CD4-positive, CD25-positive, alpha-beta regulatory T cell (primary cell): ENCODE results near the gene SYT7. TPM values are rescaled to one million over a fixed set of nuclear protein-coding genes. Genes with fewer than 3 reads are reported as not detected.

Experiments used
- ATAC-seq, 2 donors: fragments of 150-1000 bp; cut with Tn5 transposase; one replicate each; pipeline ENCODE4 v1.10.0; 2021; ENCODE audit warnings: low read depth in 2 of 2, moderate number of reproducible peaks in 2 of 2, moderate library complexity in 1 of 2
- DNase-seq, 3 donors: peaks; one replicate each; pipeline versions ENCODE4 v3.0.0 to v3.0.0-alpha.2; 2012 to 2022; ENCODE audit warnings: mixed read lengths in 1 of 3
- H3K27ac ChIP-seq: one replicate; pipeline ENCODE4 v1.7.0; 2013; ENCODE audit warnings: mild to moderate bottlenecking, low read length; ENCODE audit not compliant: insufficient read depth, poor library complexity, severe bottlenecking
- H3K27me3 ChIP-seq: one replicate; pipeline ENCODE4 v1.7.0; 2013; ENCODE audit warnings: low read length; ENCODE audit not compliant: control insufficient read depth, insufficient read depth
- H3K36me3 ChIP-seq: one replicate; pipeline ENCODE4 v1.7.0; 2013; ENCODE audit warnings: mild to moderate bottlenecking, low read length, moderate library complexity; ENCODE audit not compliant: control insufficient read depth, insufficient read depth
- H3K4me1 ChIP-seq: 2 replicates; pipeline ENCODE4 v1.7.0; 2013; ENCODE audit warnings: mild to moderate bottlenecking, low read length; ENCODE audit not compliant: insufficient read depth, control insufficient read depth, poor library complexity, severe bottlenecking
- H3K4me3 ChIP-seq: one replicate; pipeline ENCODE4 v1.7.0; 2013; ENCODE audit warnings: low read depth, mild to moderate bottlenecking, low read length, moderate library complexity
- H3K9me3 ChIP-seq, 2 experiments: 1 replicate in 1 of 2; 2 replicates in 1 of 2; pipeline ENCODE4 v1.7.0; 2013; ENCODE audit warnings: low read length in 2 of 2, mild to moderate bottlenecking in 1 of 2, moderate library complexity in 1 of 2; ENCODE audit not compliant: control insufficient read depth in 2 of 2
- H3K27ac Mint-ChIP-seq, 3 donors: one replicate each; pipeline ENCODE4 v1.8.0; 2020 to 2022; ENCODE audit warnings: mild to moderate bottlenecking in 3 of 3, mixed read lengths in 3 of 3, moderate library complexity in 2 of 3
- H3K27me3 Mint-ChIP-seq: one replicate; pipeline ENCODE4 v1.8.0; 2022; ENCODE audit warnings: mild to moderate bottlenecking, mixed read lengths
- H3K36me3 Mint-ChIP-seq: one replicate; pipeline ENCODE4 v1.8.0; 2020; ENCODE audit warnings: mixed read lengths
- H3K4me1 Mint-ChIP-seq, 4 donors: one replicate each; pipeline ENCODE4 v1.8.0; 2020 to 2022; ENCODE audit warnings: mixed read lengths in 4 of 4, mild to moderate bottlenecking in 1 of 4
- H3K4me3 Mint-ChIP-seq, 4 donors: one replicate each; pipeline ENCODE4 v1.8.0; 2020 to 2022; ENCODE audit warnings: mild to moderate bottlenecking in 4 of 4, mixed read lengths in 4 of 4, moderate library complexity in 3 of 4
- H3K9me3 Mint-ChIP-seq, 7 donors: one replicate each; pipeline ENCODE4 v1.8.0; 2020 to 2022; ENCODE audit warnings: mixed read lengths in 7 of 7, mild to moderate bottlenecking in 3 of 7, moderate library complexity in 2 of 7
- polyA plus RNA-seq, 4 donors: library from polyadenylated mRNA; unstranded; fragments of 300-500 nt; fragmentation: Illumina TruSeq; gene quantifications; one replicate each; pipeline ENCODE4 v1.2.3, GENCODE V29; 2021
- total RNA-seq: library from RNA; stranded (reverse); gene quantifications from one replicate; pipeline ENCODE4 v1.2.3, GENCODE V29; 2022

The SYT7 gene
- total and polyA plus RNA-seq, 5 donors from 2014 or later = 0.20 TPM; not detected in 4

DNA sequence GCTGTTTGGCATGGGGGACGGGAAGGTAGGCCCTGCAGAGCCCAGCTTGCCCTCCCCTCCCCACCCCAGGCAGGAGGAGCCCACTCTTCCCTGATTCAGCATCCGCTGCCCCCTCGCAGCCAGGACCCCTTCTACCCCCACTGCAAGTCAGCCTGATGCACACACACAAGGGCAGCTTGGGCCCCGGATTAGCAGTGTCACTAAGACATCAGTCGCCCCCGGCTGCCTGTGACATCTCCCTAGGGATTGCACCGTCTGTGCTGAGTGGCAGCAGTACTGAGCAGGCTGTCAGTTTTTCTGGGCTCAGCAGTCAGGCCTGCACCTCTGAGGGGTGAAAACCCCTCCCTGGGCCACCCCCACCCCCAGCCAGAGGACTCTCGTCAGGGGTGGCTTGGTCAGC is 30.4 kb upstream of the SYT7 start:
- H3K9me3 Mint-ChIP-seq = no peaks in the 10 kb centered on the region
- peaks cover 10% of the 10 kb centered on the region for H3K27me3 Mint-ChIP-seq
- peaks cover 3% of the 10 kb centered on the region for H3K36me3 Mint-ChIP-seq

DNA sequence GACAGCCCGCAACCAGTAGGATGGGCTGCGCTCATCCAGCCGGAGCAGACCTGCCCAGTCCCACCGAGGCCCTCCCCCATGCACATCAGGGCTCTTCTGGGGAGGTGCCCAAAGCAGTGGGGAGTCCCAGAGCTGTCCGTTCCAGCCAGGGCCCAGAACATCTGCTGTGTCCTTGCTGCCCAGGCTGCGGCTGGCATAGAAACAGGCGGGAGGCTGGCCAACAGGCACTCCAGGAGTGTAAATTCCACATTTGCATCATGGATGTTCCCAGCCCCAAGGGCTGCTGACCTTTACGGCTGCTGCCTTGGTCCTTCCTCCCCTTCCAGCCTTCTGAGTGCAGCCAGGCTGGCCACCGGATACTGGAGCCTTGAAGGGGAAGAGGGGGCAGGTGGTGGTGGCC is 30.0 kb upstream of the SYT7 start:
- no peak for DNase-seq
- Mint-ChIP-seq H3K4me1 (peaks cover 0 to 4% (median 1%) of the 10 kb centered on the region in 4 donors), H3K27me3 (peaks cover 10% of the 10 kb centered on the region), H3K36me3 (peaks cover 3% of the 10 kb centered on the region), H3K27ac (no peak overlapping the region), H3K4me3 (no peak overlapping the region), H3K9me3 (no peaks in the 10 kb centered on the region)
- no peak overlapping the region for H3K4me3 ChIP-seq
- H3K27me3 ChIP-seq = no peaks in the 10 kb centered on the region
- H3K27ac ChIP-seq = no peak overlapping the region
- no peak for ATAC-seq
- H3K9me3 ChIP-seq = no peaks in the 10 kb centered on the region
- H3K36me3 ChIP-seq = no peaks in the 10 kb centered on the region
- H3K4me1 ChIP-seq = no peaks in the 10 kb centered on the region

More for the DNA sequence above, 30.4 kb upstream of the SYT7 start:
- no peak overlapping the region for H3K4me3 ChIP-seq
- no peak overlapping the region for H3K27ac Mint-ChIP-seq
- H3K4me1 Mint-ChIP-seq = peaks cover 0 to 4% (median 1%) of the 10 kb centered on the region in 4 donors
- no peaks in the 10 kb centered on the region for H3K4me1 ChIP-seq
- ATAC-seq (no peak), DNase-seq (no peak)
- no peaks in the 10 kb centered on the region for H3K36me3 ChIP-seq
- H3K27ac ChIP-seq = no peak overlapping the region
- no peak overlapping the region for H3K4me3 Mint-ChIP-seq
- no peaks in the 10 kb centered on the region for H3K9me3 ChIP-seq
- no peaks in the 10 kb centered on the region for H3K27me3 ChIP-seq

DNA sequence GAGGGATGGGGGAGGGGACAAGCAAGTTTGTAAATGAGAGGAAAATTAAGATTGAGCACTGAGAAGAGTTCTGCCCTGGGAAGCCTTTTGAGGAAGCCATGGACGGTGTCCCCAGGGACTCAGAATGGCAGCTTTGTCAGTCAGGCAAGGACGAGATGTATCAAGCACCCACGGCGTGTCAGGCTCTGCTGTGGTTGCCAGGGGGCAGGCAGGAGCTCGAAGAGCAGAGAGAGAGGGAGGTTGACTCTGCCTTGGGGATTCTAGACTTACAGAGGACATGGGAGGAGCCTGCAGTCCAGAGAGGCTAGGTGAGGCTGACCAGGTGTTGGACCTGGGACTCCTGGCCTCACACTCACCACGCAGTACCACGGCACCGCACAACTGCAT is 29.1 kb upstream of the SYT7 start:
- Mint-ChIP-seq H3K4me1 (peaks cover 0 to 4% (median 1%) of the 10 kb centered on the region in 4 donors), H3K27ac (no peak overlapping the region), H3K36me3 (peaks cover 3% of the 10 kb centered on the region), H3K27me3 (peaks cover 10% of the 10 kb centered on the region), H3K9me3 (no peaks in the 10 kb centered on the region), H3K4me3 (no peak overlapping the region)
- Histone ChIP-seq H3K27me3 (no peaks in the 10 kb centered on the region), H3K4me3 (no peak overlapping the region), H3K9me3 (no peaks in the 10 kb centered on the region), H3K27ac (no peak overlapping the region), H3K4me1 (no peaks in the 10 kb centered on the region), H3K36me3 (no peaks in the 10 kb centered on the region)
- no peak for ATAC-seq
- DNase-seq = no peak

DNA sequence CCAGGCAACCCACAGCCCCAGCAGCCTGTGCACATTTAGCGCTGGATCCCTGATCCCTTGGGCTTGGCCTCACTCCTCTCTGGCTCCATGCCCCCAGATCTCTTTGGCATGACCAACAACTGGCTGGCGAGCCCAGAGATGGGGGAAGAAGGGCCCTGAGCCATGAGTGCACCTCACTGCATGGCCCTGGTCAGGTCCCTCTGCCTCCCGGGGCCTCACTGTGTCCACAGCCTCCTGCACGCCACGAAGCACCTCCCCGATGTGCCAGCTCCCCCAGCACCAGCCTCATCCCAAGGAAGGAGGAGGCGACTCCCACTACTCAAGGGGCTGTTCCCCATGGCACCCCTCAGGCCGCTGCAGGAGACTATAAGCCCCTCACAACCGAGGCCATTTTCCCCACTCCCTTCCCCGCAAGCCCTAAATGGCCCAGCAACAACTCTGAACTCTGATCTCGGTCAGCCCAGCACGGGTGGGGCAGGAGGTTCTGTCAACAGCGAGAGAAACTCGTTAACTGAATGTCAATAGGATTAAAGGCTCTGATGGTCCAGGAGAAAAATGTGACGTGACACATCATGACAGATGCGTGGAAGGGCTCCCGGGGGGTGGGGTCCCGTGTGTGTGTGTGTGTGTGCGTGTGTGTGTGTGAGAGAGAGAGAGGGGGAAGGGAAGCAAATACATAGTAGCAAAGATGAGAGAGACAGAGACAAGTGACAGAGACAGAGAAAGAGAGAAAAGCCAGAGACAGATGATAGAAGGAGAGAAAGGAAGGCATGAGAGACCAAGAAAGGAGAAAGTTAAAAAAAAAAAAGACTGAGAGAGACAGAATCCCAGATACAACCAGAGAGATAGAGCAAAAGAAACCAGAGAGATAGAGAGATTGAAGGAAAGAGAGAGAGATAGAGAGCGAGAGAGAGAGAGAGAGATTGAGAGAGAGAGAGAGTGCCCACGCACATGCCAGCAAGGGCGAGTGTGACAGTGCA is 28.4 kb upstream of the SYT7 start:
- Mint-ChIP-seq H3K4me1 (peaks cover 0 to 4% (median 1%) of the 10 kb centered on the region in 4 donors), H3K27me3 (peaks cover 10% of the 10 kb centered on the region), H3K4me3 (no peak overlapping the region), H3K9me3 (no peaks in the 10 kb centered on the region), H3K36me3 (peaks cover 3% of the 10 kb centered on the region), H3K27ac (peak overlapping the region in 1 of 3 donors; percentile 60)
- Histone ChIP-seq H3K9me3 (no peaks in the 10 kb centered on the region), H3K4me1 (no peaks in the 10 kb centered on the region), H3K36me3 (no peaks in the 10 kb centered on the region), H3K27me3 (no peaks in the 10 kb centered on the region), H3K4me3 (no peak overlapping the region), H3K27ac (no peak overlapping the region)
- ATAC-seq (no peak), DNase-seq (no peak)

DNA sequence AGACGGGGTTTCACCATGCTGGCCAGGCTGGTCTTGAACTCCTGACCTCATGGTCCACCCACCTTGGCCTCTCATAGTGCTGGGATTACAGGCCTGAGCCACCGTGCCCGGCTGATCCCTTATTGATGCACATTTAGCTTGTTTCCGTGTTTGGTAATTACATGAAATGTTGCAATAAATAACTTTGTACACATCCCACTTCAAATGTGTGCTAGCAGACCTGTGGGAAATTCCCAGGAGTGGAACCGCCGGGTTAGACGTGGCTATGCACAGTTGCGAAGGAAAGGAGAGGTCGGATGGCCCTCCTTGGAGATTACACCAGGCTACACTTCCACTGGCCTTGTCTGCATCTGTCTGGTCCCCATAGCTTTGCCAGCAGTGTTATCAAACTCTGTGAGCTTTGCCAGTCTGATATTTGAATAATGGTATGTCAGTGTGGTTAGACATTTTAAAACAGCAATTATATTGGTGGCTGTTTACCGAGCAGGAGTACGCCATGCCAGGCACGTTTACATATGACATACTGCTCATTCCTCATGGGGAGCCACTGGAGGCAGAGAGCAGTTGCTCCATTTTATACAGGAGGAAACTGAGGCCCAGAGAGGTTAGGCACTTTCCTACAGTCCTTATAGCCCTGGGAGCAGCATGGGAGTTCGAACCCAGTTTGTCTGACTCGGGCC is 27.2 kb upstream of the SYT7 start:
- Mint-ChIP-seq H3K36me3 (peaks cover 3% of the 10 kb centered on the region), H3K27me3 (peaks cover 10% of the 10 kb centered on the region), H3K27ac (no peak overlapping the region), H3K4me1 (peaks cover 0 to 4% (median 1%) of the 10 kb centered on the region in 4 donors), H3K4me3 (no peak overlapping the region), H3K9me3 (no peaks in the 10 kb centered on the region)
- no peaks in the 10 kb centered on the region for H3K27me3 ChIP-seq
- no peak overlapping the region for H3K4me3 ChIP-seq
- no peak overlapping the region for H3K27ac ChIP-seq
- H3K36me3 ChIP-seq = no peaks in the 10 kb centered on the region
- H3K9me3 ChIP-seq = no peaks in the 10 kb centered on the region
- no peak for DNase-seq
- no peak for ATAC-seq
- no peaks in the 10 kb centered on the region for H3K4me1 ChIP-seq

DNA sequence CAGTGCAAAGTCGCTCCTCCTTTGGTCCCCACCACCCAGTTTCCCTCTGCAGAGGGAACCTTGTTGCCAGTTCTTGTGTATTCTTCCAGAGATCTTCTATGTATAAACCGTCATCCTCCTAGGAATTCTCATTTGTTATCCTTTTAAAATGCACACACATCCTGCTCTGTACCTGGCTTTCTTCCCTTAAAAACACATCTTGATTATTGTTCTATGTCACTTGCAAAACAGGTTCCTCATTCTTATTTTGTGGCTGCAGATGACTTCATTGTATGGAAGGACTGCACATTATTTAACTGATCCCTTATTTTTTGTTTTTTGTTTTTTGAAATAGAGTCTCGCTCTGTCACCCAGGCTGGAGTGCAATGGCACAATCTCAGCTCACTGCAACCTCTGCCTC is 26.6 kb upstream of the SYT7 start:
- H3K27ac Mint-ChIP-seq = no peak overlapping the region
- H3K9me3 Mint-ChIP-seq = no peaks in the 10 kb centered on the region
- Histone ChIP-seq H3K4me3 (no peak overlapping the region), H3K27ac (no peak overlapping the region), H3K27me3 (no peaks in the 10 kb centered on the region), H3K36me3 (no peaks in the 10 kb centered on the region), H3K4me1 (no peaks in the 10 kb centered on the region), H3K9me3 (no peaks in the 10 kb centered on the region)
- H3K4me3 Mint-ChIP-seq = no peak overlapping the region
- peaks cover 3% of the 10 kb centered on the region for H3K36me3 Mint-ChIP-seq
- ATAC-seq (no peak), DNase-seq (no peak)
- H3K27me3 Mint-ChIP-seq = peaks cover 12% of the 10 kb centered on the region
- peaks cover 0 to 4% (median 1%) of the 10 kb centered on the region in 4 donors for H3K4me1 Mint-ChIP-seq

DNA sequence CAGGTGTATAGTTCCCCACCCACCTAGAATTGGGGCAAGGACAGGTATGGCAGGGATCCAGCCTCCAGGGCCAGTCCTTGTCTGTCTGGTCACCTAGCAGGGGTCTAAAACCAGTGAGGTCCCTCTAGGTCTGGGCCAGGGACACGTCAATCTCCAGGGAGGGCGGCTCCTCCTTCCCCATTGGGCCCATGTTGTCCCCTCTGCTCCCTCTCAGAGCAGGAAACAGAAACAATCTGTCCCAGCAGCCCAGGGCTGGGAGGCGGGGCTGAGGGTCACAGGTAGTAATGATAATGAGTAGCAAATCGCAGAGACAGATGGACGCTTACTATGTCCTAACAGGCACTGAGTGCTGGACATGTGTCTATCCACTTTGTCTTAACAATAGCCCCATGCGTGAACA is 22.8 kb upstream of the SYT7 start:
- no peak overlapping the region for H3K27ac Mint-ChIP-seq
- H3K4me1 Mint-ChIP-seq = no peaks in the 10 kb centered on the region
- DNase-seq = no peak
- peaks cover 12% of the 10 kb centered on the region for H3K27me3 Mint-ChIP-seq
- Histone ChIP-seq H3K4me3 (no peak overlapping the region), H3K36me3 (no peaks in the 10 kb centered on the region), H3K4me1 (no peaks in the 10 kb centered on the region), H3K27ac (no peak overlapping the region), H3K9me3 (no peaks in the 10 kb centered on the region), H3K27me3 (no peaks in the 10 kb centered on the region)
- H3K36me3 Mint-ChIP-seq = no peaks in the 10 kb centered on the region
- no peak overlapping the region for H3K4me3 Mint-ChIP-seq
- no peak for ATAC-seq
- H3K9me3 Mint-ChIP-seq = peaks cover 0 to 1% (median 0%) of the 10 kb centered on the region in 7 donors
